Occipital lobe (tissue), 2 donors: Measurements from ENCODE around the gene ARL5C. TPM values are rescaled to one million over a fixed set of nuclear protein-coding genes. Genes with fewer than 3 reads are reported as not detected.

ENCODE experiments used
- DNase-seq: peaks from one replicate; lab custom pipeline; 2025; lab: John Stamatoyannopoulos, UW
- total RNA-seq: library from RNA; depleted of rRNA; stranded (reverse); fragments of >200 nt; gene quantifications from one replicate; pipeline ENCODE4 v1.2.3, GENCODE V29; 2014

The ARL5C gene
- total RNA-seq, 1 donor from 2014 or later = not detected

GRCh38 chr17:39194089-39194984, 28.4 kb upstream of the ARL5C start:
- peak; percentile 78 for DNase-seq

GRCh38 chr17:39193346-39193745, 27.4 kb upstream of the ARL5C start:
- DNase-seq = no peak

- no peak for DNase-seq
Observed at GRCh38 chr17:39192901-39193300, 26.9 kb upstream of the ARL5C start.

GRCh38 chr17:39191750-39192510, 26.0 kb upstream of the ARL5C start:
- DNase-seq = no peak

GRCh38 chr17:39187152-39187830, 21.3 kb upstream of the ARL5C start:
- no peak for DNase-seq

GRCh38 chr17:39186481-39187002, 20.6 kb upstream of the ARL5C start:
- no peak for DNase-seq

GRCh38 chr17:39183720-39184119, 17.8 kb upstream of the ARL5C start:
- no peak for DNase-seq

- no peak for DNase-seq
Observed at GRCh38 chr17:39183045-39183444, 17.1 kb upstream of the ARL5C start.

- DNase-seq = no peak
Observed at GRCh38 chr17:39181303-39181702, 15.3 kb upstream of the ARL5C start.

GRCh38 chr17:39178536-39178935, 12.6 kb upstream of the ARL5C start:
- DNase-seq = no peak

- DNase-seq = no peak
Observed at GRCh38 chr17:39177256-39177655, 11.3 kb upstream of the ARL5C start.

- no peak for DNase-seq
Observed at GRCh38 chr17:39175695-39176093, 9.7 kb upstream of the ARL5C start.

- no peak for DNase-seq
Observed at GRCh38 chr17:39174920-39175694, 9.1 kb upstream of the ARL5C start.

- no peak for DNase-seq
Observed at GRCh38 chr17:39173526-39174274, 7.7 kb upstream of the ARL5C start.

- DNase-seq = no peak
Observed at GRCh38 chr17:39173080-39173479, 7.1 kb upstream of the ARL5C start.

- no peak for DNase-seq
Observed at GRCh38 chr17:39171933-39172332, 6.0 kb upstream of the ARL5C start.

GRCh38 chr17:39170558-39170957, 4.6 kb upstream of the ARL5C start:
- no peak for DNase-seq

GRCh38 chr17:39170109-39170508, 4.1 kb upstream of the ARL5C start:
- no peak for DNase-seq

GRCh38 chr17:39169518-39169917, 3.6 kb upstream of the ARL5C start:
- DNase-seq = no peak

- DNase-seq = no peak
Observed at GRCh38 chr17:39169101-39169500, 3.1 kb upstream of the ARL5C start.
